MCF 10A (cell line): Measurements from ENCODE around the gene PAK5. TPM values are rescaled to one million over a fixed set of nuclear protein-coding genes. Genes with fewer than 3 reads are reported as not detected.

Source experiments
- BruUV-seq: library from RNA; stranded (reverse); fragments of 400-500 nt; replicated peaks from 2 replicates; lab custom pipeline; 2021; lab: Mats Ljungman, UMichigan
- CTCF ChIA-PET: fragments of 300-600 bp; sonication (Branson Sonifier 250); formaldehyde crosslinking; extraction: SDS; loops from one replicate; lab custom pipeline; 2021; ENCODE audit warnings: antibody characterized with exemption, inconsistent platforms; lab: Yijun Ruan, JAX
- POLR2A ChIA-PET: fragments of 300-600, 350-650 bp; sonication (Branson Sonifier 250); formaldehyde crosslinking; extraction: SDS; loops from one replicate; lab custom pipeline; 2020; ENCODE audit warnings: antibody characterized with exemption, inconsistent platforms; lab: Yijun Ruan, JAX
- DNase-seq: peaks from one replicate; pipeline ENCODE4 v3.0.0-alpha.2; 2018; ENCODE audit not compliant: unreplicated experiment
- H3K27ac Mint-ChIP-seq: one replicate; pipeline ENCODE4 v1.8.0; 2022; ENCODE audit warnings: mild to moderate bottlenecking, low read depth, mixed read lengths; ENCODE audit not compliant: unreplicated experiment
- H3K27me3 Mint-ChIP-seq: one replicate; pipeline ENCODE4 v1.8.0; 2022; ENCODE audit warnings: mixed read lengths; ENCODE audit not compliant: insufficient read depth, unreplicated experiment
- H3K36me3 Mint-ChIP-seq: one replicate; pipeline ENCODE4 v1.8.0; 2022; ENCODE audit warnings: mild to moderate bottlenecking, moderate library complexity, mixed read lengths; ENCODE audit not compliant: insufficient read depth, unreplicated experiment
- H3K4me1 Mint-ChIP-seq: one replicate; pipeline ENCODE4 v1.8.0; 2022; ENCODE audit warnings: mixed read lengths; ENCODE audit not compliant: insufficient read depth, unreplicated experiment
- H3K4me3 Mint-ChIP-seq: one replicate; pipeline ENCODE4 v1.8.0; 2022; ENCODE audit warnings: mild to moderate bottlenecking, moderate library complexity, mixed read lengths; ENCODE audit not compliant: unreplicated experiment
- H3K9me3 Mint-ChIP-seq: one replicate; pipeline ENCODE4 v1.8.0; 2022; ENCODE audit warnings: mixed read lengths; ENCODE audit not compliant: unreplicated experiment
- CTCF ChIP-seq: fragments of 200-600 bp; IDR thresholded peaks from one replicate; pipeline ENCODE4 v1.8.0; 2022; ENCODE audit warnings: antibody characterized with exemption, mild to moderate bottlenecking; ENCODE audit not compliant: unreplicated experiment
- intact Hi-C: fragments of 100-400 bp; cut with micrococcal nuclease; formaldehyde crosslinking; loops from 2 replicates; pipeline ENCODE4 v1.14.1; 2022
- total RNA-seq: library from RNA; stranded (reverse); gene quantifications from 2 replicates; pipeline ENCODE4 v1.2.3, GENCODE V29; 2022

PAK5 gene
- total RNA-seq, 1 experiment from 2014 or later, result not detected

- Mint-ChIP-seq H3K9me3 (peaks cover 6% of the 10 kb centered on the region), H3K27me3 (no peaks in the 10 kb centered on the region), H3K27ac (no peak overlapping the region), H3K4me3 (no peak overlapping the region), H3K4me1 (no peaks in the 10 kb centered on the region), H3K36me3 (no peaks in the 10 kb centered on the region)
- DNase-seq, result no peak
- TF ChIP-seq CTCF, result no peak
- ChIA-PET POLR2A (no interaction called here), CTCF (interaction anchor here (2.6 to 3.5 kb wide), 2 partner anchors 12 to 221 kb away, joined by 13 to 30 read pairs; no protein-coding TSS in a partner anchor)
- intact Hi-C loops, result no loop called here
- no TSS peak for BruUV-seq
Observed at GRCh38 chr20:9629831-9630230, 209.0 kb downstream of the PAK5 start.

DNA sequence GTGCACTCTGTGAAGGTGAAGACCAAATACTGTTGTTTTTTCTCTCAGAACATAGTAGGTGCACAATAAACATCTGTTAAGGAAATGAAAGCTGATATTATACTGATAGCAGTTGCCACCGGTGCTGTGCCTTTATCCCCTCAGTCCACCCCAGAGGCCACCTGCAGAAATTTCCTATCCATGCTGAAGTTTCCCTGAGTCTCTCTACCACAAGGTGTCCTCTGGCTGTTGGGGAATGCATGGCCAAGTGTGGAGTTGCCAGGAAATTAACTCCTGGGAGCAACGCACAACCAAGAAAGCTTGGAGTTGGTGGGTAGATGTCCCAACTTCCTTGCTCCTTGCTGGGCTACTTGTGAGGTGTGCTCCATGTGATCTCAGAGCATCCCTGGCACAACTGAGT is 210.3 kb downstream of the PAK5 start:
- intact Hi-C loops, result no loop called here
- Mint-ChIP-seq H3K27ac (no peak overlapping the region), H3K4me1 (no peaks in the 10 kb centered on the region), H3K9me3 (peaks cover 11% of the 10 kb centered on the region), H3K36me3 (no peaks in the 10 kb centered on the region), H3K4me3 (no peak overlapping the region), H3K27me3 (no peaks in the 10 kb centered on the region)
- POLR2A ChIA-PET, result no interaction called here
- CTCF ChIA-PET, result interaction anchor here (0.6 to 3.5 kb wide), 7 partner anchors 11 to 466 kb away, joined by 3 to 30 read pairs (median 6); no protein-coding TSS in a partner anchor
- no peak for TF ChIP-seq CTCF
- BruUV-seq, result no TSS peak
- no peak for DNase-seq

DNA sequence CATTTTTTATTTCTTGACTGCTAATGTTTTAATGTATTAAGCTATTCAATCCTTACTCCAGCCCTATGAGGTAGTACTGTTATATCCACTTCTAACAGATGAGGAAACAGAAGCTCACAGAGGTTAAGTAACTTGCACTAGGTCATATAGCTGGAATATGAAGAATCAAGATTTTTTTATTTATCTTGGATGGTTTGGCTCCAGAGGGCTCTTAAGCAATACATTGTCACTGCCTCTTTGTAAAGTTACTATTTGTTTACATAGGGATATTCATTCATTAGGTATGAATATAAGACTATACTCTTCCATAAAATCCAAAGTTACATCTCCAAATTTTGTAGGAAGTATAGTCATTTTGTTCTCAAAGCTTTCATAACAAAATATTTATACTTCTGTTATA is 210.7 kb downstream of the PAK5 start:
- H3K4me1 Mint-ChIP-seq, result no peaks in the 10 kb centered on the region
- H3K27ac Mint-ChIP-seq, result no peak overlapping the region
- peaks cover 3% of the 10 kb centered on the region for H3K27me3 Mint-ChIP-seq
- H3K4me3 Mint-ChIP-seq, result no peak overlapping the region
- DNase-seq, result peak; percentile 42
- H3K36me3 Mint-ChIP-seq, result no peaks in the 10 kb centered on the region
- intact Hi-C loops, result no loop called here
- BruUV-seq, result no TSS peak
- TF ChIP-seq CTCF, result no peak
- CTCF ChIA-PET, result interaction anchor here (0.6 to 3.5 kb wide), 7 partner anchors 10 to 462 kb away, joined by 3 to 30 read pairs (median 6); no protein-coding TSS in a partner anchor
- peaks cover 15% of the 10 kb centered on the region for H3K9me3 Mint-ChIP-seq
- POLR2A ChIA-PET, result no interaction called here

DNA sequence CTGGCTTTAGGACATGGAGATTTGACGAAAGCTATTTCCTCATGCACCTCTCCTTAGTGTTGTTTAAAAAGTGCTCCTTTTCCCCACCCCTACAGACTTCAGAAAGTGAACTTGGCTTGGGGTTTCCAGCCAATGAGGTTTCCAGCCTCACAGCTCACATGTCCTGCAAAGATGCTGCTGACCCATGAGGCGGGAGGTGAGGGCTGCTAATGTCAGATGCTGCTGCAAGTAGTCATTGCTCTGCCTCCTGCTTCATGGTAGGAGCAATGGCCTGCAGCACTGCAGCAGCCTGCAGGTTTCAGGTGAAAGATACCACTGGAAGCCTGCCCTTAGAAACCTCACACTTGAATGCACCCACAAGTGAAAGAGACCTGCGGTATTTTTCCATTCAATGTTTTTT is 211.7 kb downstream of the PAK5 start:
- Mint-ChIP-seq H3K4me1 (no peaks in the 10 kb centered on the region), H3K27ac (no peak overlapping the region), H3K4me3 (no peak overlapping the region), H3K36me3 (no peaks in the 10 kb centered on the region), H3K9me3 (peaks cover 24% of the 10 kb centered on the region), H3K27me3 (peaks cover 10% of the 10 kb centered on the region)
- no TSS peak for BruUV-seq
- POLR2A ChIA-PET, result no interaction called here
- intact Hi-C loops, result no loop called here
- no peak for TF ChIP-seq CTCF
- DNase-seq, result no peak
- CTCF ChIA-PET, result interaction anchor here (0.6 to 3.5 kb wide), 7 partner anchors 8 to 1377 kb away, joined by 3 to 30 read pairs (median 4); no protein-coding TSS in a partner anchor
